B cell (primary cell): ENCODE measurements around the gene HIP1R.

ENCODE experiments used
- EZH2 ChIP-seq: IDR thresholded peaks from 2 replicates; pipeline ENCODE4 v1.6.1; 2012; ENCODE audit warnings: borderline replicate concordance, low read depth, mild to moderate bottlenecking, moderate library complexity, low read length; ENCODE audit not compliant: insufficient read depth, poor library complexity, severe bottlenecking
- TF ChIP-seq, protein P1 (sequence below): fragments of 200-600 bp; IDR thresholded peaks from one replicate; pipeline ENCODE4 v1.8.0; 2022; ENCODE audit warnings: antibody characterized with exemption, mild to moderate bottlenecking

- TF ChIP-seq, protein P1, sequence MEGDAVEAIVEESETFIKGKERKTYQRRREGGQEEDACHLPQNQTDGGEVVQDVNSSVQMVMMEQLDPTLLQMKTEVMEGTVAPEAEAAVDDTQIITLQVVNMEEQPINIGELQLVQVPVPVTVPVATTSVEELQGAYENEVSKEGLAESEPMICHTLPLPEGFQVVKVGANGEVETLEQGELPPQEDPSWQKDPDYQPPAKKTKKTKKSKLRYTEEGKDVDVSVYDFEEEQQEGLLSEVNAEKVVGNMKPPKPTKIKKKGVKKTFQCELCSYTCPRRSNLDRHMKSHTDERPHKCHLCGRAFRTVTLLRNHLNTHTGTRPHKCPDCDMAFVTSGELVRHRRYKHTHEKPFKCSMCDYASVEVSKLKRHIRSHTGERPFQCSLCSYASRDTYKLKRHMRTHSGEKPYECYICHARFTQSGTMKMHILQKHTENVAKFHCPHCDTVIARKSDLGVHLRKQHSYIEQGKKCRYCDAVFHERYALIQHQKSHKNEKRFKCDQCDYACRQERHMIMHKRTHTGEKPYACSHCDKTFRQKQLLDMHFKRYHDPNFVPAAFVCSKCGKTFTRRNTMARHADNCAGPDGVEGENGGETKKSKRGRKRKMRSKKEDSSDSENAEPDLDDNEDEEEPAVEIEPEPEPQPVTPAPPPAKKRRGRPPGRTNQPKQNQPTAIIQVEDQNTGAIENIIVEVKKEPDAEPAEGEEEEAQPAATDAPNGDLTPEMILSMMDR, result no peak
- TF ChIP-seq EZH2, result no peak
Measured at GRCh38 chr12:122844366-122844971, 9.2 kb downstream of the HIP1R start.
